ENCODE data around the gene GALNT3.

Gene GALNT3

DNA sequence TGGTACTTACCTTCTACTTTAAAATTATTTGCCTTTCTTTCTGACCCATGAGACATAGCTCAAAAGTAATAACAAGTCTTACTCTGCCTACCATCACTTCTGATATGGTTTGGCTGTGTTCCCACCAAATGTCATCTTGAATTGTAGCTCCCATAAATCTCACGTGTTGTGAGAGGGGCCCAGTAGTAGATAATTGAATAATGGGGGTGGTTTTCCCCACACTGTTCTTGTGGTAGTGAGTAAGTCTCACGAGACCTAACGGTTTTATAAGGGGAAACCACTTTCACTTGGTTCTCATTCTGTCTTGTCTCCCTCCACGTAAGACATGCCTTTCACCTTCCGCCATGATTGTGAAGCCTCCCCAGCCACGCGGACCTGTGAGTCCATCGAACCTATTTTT, 47.5 kb downstream of the GALNT3 start:
- no peak for DNase-seq (ENCODE audit: low read depth in 2 of 2, low spot score in 1 of 2)

DNA sequence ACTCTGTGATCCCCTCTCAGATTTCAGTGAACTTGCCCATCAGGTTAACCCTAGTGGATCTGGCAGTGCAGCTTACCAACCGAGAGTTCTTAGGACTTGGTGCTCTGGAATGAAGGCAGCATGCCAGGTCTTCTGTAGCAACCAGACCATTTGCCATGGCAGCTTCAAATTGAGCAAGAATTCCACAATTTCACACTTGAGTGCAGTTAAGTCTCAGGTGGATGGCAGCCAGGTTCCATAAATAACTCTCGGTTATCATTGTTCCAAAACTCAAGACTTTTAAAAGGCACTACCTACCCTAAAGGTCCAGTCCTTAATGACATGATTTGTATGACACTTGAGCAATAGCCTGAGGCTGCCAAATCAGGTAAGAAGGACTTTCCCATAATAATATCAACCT, 48.1 kb downstream of the GALNT3 start:
- DNase-seq (ENCODE audit: low read depth in 2 of 2, low spot score in 1 of 2), result no peak

DNA sequence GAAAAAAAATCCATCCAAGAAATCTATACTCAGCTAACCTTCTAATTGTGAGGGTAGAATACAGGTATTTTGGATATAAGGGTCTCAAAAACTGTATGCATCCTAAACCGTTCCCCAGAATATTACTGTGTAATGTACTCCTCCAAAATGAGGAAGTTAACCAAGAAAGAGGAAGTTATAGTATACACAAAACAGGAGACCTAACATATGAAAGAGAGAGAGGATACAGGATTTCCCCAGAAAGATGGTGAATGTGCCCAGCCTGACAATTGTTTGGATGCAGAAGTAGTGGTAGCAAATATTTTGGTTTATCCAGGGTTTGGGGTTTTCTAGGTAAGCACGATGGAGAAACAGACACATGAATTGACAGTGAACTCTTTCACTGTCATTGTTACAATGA, 50.6 kb downstream of the GALNT3 start:
- DNase-seq (ENCODE audit: low read depth in 2 of 2, low spot score in 1 of 2), result no peak

DNA sequence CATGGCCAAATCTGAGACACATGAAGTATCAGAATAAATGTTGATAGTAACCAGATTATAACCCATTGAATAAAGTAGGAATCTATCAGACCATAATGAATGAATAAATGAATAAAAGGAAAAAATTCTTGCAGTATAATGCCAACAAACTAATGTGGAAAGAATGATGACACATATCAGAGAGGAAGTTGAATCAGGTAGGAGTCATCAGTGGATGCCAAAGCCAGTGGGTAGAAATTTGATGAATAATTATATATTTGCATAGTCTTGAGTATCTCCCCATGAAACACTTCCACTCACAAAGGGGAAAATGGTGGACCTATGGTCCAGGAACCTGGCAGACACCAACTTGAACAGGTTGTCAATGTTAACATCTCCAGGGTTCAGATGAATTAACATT, 68.6 kb downstream of the GALNT3 start:
- DNase-seq (ENCODE audit: low read depth in 2 of 2, low spot score in 1 of 2), result no peak

GRCh38 chr2:165720511-165720910, 73.5 kb downstream of the GALNT3 start:
- no peak for DNase-seq (ENCODE audit: low read depth in 2 of 2, low spot score in 1 of 2)

DNA sequence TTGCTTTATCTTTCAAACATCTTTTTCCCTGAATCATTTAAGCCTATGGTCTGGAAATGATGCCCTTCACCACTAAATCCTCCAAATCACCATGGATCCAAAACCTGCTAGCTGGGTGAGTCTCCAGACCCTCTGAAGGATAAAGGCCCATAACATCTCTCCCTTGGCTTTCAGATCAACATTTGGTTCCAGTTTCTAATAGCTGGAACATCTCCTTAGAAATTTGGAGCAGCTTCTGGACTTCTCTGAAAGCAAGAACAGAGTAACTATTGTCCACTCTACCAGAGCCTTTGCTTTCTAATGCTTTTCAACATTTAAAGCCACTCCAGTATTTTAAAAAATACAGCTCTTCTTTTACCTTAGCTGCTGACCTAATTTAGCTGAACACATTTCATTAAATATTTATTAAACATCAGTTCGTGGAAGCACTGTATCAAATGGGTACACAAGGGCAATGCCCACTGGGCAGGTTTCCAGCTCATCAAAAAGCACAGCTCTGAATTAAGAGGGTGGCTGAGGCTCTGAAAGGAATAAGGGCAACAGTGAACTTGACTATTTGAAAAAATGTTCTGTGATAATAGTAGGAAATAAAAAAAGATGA, 75.3 kb downstream of the GALNT3 start:
- DNase-seq (ENCODE audit: low read depth in 2 of 2, low spot score in 1 of 2), result no peak

GRCh38 chr2:165716091-165716490, 78.0 kb downstream of the GALNT3 start:
- no peak for DNase-seq (ENCODE audit: low read depth in 2 of 2, low spot score in 1 of 2)

- no peak for DNase-seq (ENCODE audit: low read depth in 2 of 2, low spot score in 1 of 2)
Measured at GRCh38 chr2:165706960-165707487, 87.0 kb downstream of the GALNT3 start.

GRCh38 chr2:165701147-165701546, 92.9 kb downstream of the GALNT3 start:
- no peak for DNase-seq (ENCODE audit: low read depth in 2 of 2, low spot score in 1 of 2)

DNA sequence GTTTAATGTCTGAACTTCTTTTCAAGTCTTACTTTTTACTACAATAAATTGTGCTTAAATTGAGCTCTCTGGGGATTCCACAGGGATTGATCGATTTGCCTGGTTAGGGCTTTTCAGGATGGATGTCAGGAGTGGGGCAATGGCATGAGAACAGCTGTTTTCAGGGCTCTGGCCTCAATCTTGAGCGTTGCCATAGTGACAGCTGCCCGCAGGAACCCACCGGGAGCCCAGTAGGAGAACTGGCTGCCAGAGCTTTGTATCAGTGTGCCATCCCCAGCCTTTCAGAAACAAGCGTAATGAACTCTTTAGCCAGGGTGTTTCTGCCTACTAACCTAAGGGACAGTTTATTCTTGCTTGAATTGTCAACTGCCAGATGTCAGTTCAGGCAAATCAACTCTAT, 93.5 kb downstream of the GALNT3 start:
- no peak for DNase-seq (ENCODE audit: low read depth in 2 of 2, low spot score in 1 of 2)

GRCh38 chr2:165699946-165700345, 94.1 kb downstream of the GALNT3 start:
- DNase-seq (ENCODE audit: low read depth in 2 of 2, low spot score in 1 of 2), result no peak

- DNase-seq (ENCODE audit: low read depth in 2 of 2, low spot score in 1 of 2), result no peak
Measured at GRCh38 chr2:165698444-165698884, 95.6 kb downstream of the GALNT3 start.

DNA sequence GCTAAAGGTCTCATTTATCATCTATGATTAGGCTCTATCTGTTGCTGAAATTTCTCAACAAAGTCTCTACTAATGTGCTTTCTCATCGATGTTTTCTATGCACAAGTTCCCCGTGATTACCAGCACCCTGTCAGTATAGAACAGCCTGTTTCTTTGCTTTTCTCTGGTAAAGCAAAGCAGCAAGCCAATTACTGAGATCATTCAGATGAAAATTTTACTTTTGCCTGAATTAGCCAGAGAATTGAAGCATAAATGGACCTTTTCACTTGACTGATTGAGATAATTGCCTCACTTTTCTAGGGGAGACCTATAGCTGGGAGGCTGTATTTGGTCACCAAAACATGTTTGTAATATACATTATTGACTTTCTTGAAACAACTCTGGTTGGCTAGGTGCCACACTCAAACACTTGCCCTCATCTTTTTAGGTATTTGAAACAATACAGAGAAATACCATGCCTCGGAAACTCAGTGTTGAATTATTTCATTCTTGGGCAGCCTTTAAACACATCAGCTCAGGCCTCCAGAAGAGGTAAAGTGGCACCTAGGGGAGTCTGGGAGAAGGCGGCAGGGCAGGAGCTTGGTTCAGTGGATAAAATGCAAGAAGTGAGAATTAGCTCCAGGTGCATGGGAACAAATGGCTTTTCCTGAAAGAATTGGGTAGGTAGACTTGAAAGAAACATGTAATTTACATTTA, 96.2 kb downstream of the GALNT3 start:
- DNase-seq (ENCODE audit: low read depth in 2 of 2, low spot score in 1 of 2), result no peak
